ENCODE measurements around the gene SCARB1.

SCARB1 gene

GRCh38 chr12:124771462-124772288 is 92.0 kb downstream of the SCARB1 start:
- DNase-seq = peak; percentile 71 to 72

- DNase-seq = no peak
These were observed 92.9 kb downstream of the SCARB1 start for GRCh38 chr12:124770728-124771127.

GRCh38 chr12:124769881-124770512 is 93.7 kb downstream of the SCARB1 start:
- DNase-seq = no peak

GRCh38 chr12:124769163-124769530 is 94.5 kb downstream of the SCARB1 start:
- no peak for DNase-seq

GRCh38 chr12:124768452-124769162 is 95.1 kb downstream of the SCARB1 start:
- no peak for DNase-seq

- peak; percentile 77 to 86 for DNase-seq
These were observed 96.4 kb downstream of the SCARB1 start for GRCh38 chr12:124767066-124767821.

- DNase-seq = no peak
These were observed 97.0 kb downstream of the SCARB1 start for GRCh38 chr12:124766727-124767065.

- DNase-seq = no peak
These were observed 97.8 kb downstream of the SCARB1 start for GRCh38 chr12:124765581-124766489.

- no peak for DNase-seq
These were observed 98.6 kb downstream of the SCARB1 start for GRCh38 chr12:124764870-124765580.

- no peak for DNase-seq
These were observed 99.2 kb downstream of the SCARB1 start for GRCh38 chr12:124764451-124764850.

GRCh38 chr12:124763594-124763979 is 100.1 kb downstream of the SCARB1 start:
- no peak for DNase-seq

- DNase-seq = no peak
These were observed 100.7 kb downstream of the SCARB1 start for GRCh38 chr12:124762791-124763593.

GRCh38 chr12:124762384-124762783 is 101.3 kb downstream of the SCARB1 start:
- DNase-seq = no peak

- DNase-seq = no peak
These were observed 101.8 kb downstream of the SCARB1 start for GRCh38 chr12:124761871-124762270.

- no peak for DNase-seq
These were observed 102.6 kb downstream of the SCARB1 start for GRCh38 chr12:124761056-124761455.

GRCh38 chr12:124760560-124760959 is 103.1 kb downstream of the SCARB1 start:
- DNase-seq = no peak

GRCh38 chr12:124759841-124760503 is 103.7 kb downstream of the SCARB1 start:
- DNase-seq = no peak

- no peak for DNase-seq
These were observed 105.1 kb downstream of the SCARB1 start for GRCh38 chr12:124758266-124759220.

GRCh38 chr12:124757329-124757728 is 106.3 kb downstream of the SCARB1 start:
- DNase-seq = no peak
